Umbilical cord (tissue), 2 donors: Measurements from ENCODE around the gene GPR31. TPM values are rescaled to one million over a fixed set of nuclear protein-coding genes. Genes with fewer than 3 reads are reported as not detected.

Experiments
- DNase-seq: peaks from one replicate; pipeline ENCODE4 v3.0.0-alpha.2; 2015; ENCODE audit warnings: low spot score
- total RNA-seq: library from RNA; depleted of rRNA; stranded (reverse); fragments of >200 nt; gene quantifications from one replicate; pipeline ENCODE4 v1.2.3, GENCODE V29; 2014; ENCODE audit warnings: low replicate concordance; ENCODE audit not compliant: insufficient read depth

Gene GPR31
- total RNA-seq, 1 donor from 2014 or later = 1.7 TPM

DNA sequence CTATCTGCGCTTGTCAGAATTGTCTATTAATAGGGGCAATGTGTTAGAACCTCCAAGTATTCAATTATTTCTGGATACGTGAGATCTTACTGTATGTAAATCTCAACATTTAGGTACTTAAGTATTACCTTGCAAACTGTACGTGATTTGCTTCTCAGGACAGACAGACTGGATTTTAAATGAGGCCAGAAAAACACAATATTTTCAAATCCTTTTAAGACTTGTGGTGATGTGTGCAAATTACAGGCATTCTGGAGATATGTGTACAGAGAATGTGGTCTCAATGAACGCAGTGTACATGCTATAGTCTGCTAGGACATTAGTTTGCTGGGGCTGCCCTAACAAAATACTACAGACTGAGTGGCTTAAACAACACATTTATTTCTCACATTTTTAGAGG is 18.0 kb downstream of the GPR31 start:
- no peak for DNase-seq

DNA sequence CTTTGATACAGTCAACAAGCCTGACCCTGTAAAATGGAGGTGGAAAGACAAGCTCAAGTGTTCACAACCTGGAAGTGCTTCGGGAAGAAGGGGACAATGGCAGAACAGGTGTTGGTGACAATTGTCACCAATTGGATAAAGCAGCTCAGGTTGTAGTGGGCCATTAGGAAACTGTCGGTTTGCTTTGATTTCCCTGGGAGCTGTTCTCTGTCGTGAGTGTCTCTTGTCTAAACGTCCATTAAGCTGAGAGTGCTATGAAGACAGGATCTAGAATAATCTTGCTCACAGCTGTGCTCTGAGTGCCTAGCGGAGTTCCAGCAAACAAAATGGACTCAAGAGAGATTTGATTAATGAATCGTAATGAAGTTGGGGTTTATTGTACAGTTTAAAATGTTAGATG is 19.9 kb downstream of the GPR31 start:
- DNase-seq = no peak

DNA sequence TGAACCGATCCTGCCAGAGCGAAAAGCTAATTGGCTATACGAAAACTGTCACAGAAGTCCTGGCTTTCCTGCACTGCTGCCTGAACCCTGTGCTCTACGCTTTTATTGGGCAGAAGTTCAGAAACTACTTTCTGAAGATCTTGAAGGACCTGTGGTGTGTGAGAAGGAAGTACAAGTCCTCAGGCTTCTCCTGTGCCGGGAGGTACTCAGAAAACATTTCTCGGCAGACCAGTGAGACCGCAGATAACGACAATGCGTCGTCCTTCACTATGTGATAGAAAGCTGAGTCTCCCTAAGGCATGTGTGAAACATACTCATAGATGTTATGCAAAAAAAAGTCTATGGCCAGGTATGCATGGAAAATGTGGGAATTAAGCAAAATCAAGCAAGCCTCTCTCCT is 20.7 kb downstream of the GPR31 start:
- no peak for DNase-seq

DNA sequence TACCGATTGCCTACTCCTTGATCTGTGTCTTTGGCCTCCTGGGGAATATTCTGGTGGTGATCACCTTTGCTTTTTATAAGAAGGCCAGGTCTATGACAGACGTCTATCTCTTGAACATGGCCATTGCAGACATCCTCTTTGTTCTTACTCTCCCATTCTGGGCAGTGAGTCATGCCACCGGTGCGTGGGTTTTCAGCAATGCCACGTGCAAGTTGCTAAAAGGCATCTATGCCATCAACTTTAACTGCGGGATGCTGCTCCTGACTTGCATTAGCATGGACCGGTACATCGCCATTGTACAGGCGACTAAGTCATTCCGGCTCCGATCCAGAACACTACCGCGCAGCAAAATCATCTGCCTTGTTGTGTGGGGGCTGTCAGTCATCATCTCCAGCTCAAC is 21.4 kb downstream of the GPR31 start:
- DNase-seq = no peak

DNA sequence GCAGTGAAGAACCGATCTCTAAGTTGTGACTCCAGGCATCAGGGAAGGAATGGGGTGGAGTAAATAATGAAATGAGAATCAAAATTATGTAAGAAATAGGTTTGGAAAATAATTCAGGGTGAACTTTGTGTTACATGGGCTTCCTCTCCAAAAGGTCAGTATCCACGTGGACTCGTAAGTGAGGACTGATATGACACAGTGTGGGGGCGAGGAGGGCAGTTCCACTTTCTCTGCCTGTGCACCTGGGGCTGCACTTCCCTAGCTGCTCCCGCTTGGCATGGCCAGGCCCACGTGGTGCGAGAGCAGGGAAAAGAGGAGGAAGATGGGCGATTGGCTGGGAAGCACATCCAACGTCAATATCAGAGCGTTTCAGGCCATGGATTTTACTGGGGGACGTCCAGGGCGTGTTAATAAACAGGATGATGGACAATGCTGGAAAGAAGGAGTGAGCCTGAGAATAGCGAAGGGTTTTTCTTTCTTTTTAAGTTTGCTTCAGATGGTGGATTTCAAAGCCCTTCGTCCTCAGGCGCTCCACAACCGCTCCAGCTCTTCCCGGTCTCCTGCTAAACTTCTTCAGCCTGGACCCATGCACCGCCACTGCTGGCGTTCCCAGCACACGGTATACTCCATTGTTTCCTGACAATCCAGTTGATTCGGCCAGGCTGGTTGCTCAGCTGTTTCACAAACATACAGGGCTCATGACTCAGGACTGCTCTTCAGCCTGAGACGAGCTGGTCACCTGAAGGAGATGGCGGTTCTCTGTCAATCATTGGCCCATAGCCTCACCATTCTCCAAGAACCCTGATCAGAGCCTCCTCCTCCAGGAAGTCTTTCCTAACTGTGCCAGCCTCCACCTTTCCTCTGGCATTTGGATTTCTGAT is 23.1 kb downstream of the GPR31 start:
- no peak for DNase-seq

DNA sequence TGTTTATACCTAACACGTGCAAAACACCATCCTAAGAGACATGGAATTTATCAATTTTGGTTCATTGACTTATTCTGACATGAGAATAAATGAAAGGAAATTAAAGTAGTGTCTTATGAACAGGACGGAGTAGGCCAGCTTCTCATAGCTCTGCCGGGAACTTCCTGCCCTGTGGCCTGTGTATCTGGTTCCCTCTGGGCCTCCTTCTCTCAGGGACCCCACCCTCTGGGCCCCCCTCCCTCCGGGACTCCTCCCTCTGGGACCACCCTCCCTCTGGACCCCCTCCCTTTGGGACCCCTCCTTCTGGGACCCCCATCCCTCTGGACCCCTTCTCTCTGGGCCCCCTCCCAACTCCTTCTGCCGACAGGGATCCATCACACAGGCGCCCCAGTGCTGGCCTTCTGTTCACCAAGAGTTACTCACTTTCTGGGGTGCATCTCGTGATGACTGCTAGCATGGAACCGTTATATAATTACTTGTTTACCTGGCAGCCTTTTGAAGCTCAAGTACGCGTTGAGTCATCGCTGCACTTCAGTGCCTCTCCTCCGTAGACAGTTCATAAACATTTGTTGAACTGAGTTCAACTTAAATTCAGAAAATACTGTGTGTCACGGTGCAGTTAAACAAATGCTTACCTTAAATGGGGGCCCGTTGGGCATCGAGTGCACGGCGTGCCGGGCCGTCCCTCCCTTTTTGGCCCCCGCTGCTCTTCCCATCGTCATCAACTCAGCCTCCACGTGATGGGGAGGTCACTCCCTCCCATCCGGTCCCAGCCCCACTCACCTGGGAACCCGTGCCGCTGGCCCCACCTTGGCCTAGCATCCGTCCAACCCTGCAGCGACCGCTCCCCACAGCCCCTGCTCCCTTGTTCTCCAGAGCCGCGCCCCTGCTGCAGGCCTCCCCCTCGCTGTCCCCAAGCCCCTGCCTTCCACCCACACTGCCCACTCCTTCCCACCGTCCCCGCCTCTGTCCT is 26.8 kb downstream of the GPR31 start:
- no peak for DNase-seq

DNA sequence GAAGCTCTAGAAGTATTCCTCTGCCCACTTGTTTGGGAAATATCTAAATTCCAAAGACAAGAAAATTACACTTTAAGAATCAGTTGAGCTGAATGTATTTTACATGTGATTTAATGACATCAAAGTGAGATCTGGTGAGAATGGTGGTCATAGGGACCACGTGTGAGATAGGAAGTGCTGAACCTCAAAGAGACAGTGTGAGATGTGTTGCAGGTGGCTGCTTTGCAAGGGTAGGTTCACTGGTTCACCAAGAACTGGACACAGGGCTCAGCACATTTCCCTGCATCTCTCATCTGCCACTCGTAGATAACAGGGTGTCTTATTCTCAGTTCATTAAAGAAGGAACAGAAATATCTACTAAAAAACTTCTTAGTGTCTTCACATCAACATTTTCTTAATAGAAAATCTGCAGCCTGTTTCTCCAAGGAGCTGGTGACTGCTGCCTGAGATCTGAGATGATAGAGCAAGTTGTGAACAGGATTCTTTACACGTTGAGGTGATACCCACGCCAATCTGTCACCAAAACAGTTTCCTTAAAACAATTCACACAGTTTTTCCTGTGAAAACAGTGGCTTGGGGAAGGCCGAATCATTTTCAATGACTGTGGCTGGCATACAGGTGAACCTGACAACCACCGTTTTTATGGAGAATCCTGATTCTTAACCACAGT is 27.6 kb downstream of the GPR31 start:
- no peak for DNase-seq

DNA sequence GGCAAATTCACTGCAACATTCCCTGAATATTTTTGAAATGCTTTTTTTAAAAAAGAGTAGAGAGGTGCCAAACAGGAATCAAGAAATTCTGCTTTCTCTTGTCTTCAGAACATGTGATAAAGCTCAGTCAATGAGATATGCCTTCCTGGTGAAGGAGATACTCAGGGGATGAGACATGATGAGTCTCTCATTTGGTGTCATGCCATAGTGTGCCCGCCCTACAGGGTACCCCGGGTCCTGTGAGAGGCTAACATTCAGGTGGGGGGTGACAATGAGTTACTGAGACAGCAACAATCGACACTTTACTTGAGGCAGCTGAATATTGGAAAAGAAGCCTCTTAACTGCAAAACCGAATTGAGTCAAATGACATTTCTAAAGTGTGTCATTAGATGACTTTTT is 28.2 kb downstream of the GPR31 start:
- no peak for DNase-seq

DNA sequence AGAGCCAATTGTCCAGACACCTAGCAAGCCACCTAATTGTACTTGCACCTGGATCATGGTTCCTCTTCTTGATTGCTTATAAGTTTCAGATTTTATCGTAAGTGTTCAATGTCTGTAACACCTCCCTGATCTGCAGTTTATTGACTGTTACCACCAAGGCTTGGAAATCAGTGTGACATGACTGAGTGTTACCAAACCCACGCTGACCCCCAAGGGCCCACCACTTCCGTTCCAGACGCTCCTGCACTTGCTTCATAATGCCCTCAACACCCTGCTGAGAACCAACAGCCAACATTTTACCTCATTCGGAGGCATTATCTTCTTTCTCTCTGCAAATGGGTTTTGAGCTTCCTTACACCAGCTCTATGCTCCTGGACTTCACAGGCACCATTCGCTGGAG is 28.6 kb downstream of the GPR31 start:
- DNase-seq = no peak

DNA sequence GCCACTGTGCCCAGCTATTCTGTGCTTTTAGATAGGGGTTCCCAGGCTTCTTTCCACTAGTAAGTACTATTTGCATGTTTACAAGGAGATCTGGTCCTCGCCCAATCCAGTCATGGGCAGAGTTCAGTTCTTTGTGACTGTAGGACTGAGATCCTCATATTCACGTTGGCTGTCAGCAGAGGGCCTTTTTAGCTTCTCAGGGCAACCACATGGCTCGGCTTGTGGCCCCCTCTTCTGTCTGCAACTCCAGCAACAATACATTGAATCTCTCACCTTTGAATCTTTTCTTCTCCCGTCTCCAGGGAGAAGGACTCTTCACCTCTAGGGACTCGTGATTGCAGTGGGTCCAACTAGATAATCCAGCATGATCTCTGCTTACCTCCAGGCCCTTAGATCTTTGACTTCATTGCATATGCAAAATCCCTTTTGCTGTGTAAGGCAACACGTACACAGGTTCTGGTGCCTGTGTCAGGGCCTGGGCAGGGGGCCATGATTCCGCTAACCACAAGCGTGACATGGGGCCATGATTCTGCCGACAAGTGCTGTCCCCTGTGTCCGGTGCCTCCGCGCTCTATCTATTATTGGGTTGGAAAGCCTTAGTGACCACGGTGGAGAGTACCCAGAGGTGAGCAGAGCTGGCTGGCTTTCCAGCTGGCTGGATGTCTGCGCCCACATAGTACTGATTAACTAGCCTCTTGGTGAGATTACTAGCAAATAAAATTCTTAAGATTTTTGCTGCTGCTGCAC is 29.8 kb downstream of the GPR31 start:
- DNase-seq = no peak

DNA sequence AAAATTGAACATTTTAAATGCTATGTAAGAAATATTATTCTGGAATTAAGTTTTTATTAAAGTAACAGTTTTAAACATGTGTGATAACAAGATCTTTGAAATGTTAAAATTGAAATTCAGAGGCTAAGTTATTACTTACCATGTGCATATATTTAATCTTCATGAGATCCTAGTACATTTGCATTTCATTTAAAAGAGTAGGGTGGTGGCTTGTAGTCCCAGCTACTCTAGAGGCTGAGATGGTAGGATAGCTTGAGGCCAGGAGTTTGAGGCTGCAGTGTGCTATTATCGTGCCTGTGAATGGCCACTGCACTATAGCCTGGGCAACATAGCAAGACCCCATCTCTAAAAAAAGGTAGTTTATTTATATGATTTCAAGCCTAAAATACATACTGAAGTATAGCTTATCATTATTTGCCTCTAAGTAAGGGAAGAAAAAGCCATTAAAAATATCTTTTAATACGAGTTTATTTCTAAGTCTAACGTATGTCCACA is 31.9 kb downstream of the GPR31 start:
- DNase-seq = no peak

DNA sequence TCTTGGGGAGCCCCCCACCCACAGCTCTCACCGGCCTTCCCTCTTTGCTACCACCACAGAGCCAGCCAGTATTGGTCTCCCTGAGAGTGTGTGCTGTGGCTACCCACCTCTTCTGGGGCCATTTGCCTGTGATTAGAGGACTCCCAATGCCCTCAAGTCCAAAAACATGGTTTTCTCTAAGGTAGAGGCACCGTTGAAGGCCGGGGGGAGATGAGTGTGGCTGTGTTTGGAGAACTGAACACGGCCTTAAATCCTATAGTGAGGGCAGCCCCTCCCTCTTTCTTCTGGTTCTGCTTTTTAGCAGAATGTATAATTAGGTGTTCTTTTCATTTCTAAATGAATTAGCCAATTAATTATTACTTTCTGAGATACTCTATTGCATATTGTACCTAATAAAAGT is 32.4 kb downstream of the GPR31 start:
- no peak for DNase-seq

DNA sequence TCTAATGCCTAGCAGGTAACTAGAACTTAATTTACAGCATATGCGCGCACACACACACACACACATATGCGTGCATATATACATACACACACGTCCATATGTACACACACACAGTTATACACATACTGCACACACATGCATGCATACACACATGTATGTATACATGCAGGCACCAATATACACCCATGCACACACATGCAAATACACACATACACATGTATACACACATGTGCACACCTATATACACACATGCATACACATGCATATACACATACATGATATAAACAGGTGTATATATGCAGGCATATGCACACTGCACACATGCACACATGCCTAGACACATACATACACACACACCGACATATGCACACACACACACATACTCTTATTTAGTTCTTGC is 33.0 kb downstream of the GPR31 start:
- DNase-seq = no peak

DNA sequence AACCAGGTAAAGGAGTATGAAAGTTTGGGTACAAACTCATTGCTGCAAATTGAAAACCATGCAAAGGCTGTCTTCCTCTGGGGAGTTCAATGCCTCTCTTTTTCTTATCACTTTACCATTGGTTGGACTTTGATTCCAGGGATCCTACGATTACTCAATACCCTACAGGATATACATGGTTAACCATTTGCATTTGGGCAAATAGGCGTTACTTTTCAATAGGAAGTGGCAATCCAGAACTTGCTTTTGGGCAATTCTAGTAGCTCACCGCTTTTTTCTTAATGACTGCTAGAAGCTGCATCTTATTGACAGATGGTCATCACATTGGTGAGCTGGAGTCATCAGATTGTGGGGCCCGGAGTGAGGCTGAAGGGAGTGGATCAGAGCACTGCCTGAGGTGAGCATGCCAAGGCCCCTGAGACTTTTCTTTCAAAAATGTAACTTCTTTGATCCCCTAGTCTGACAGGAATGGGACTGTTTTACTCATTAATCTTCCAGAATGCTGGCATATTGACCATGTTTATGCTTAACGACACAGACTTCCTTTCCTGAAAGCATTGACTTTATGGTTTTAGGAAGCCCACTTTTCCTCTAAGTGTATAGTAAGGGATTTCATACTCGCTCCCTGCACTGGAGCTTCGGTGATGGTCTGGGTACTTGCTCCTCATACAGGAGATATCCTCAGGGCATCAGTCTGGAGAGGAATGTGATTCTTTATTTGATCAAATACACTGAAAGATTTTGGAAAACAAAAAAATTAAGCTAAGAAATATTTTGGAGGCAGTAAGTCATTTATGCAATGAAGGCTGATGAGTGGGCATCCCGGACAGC is 34.7 kb downstream of the GPR31 start, which contains the start of gene CCR6:
Gene CCR6, plus strand, starts transcription at position 270 of the 831 bp plus-strand sequence. CDS start 13,039 bp downstream, outside the sequence.
- no peak for DNase-seq

DNA sequence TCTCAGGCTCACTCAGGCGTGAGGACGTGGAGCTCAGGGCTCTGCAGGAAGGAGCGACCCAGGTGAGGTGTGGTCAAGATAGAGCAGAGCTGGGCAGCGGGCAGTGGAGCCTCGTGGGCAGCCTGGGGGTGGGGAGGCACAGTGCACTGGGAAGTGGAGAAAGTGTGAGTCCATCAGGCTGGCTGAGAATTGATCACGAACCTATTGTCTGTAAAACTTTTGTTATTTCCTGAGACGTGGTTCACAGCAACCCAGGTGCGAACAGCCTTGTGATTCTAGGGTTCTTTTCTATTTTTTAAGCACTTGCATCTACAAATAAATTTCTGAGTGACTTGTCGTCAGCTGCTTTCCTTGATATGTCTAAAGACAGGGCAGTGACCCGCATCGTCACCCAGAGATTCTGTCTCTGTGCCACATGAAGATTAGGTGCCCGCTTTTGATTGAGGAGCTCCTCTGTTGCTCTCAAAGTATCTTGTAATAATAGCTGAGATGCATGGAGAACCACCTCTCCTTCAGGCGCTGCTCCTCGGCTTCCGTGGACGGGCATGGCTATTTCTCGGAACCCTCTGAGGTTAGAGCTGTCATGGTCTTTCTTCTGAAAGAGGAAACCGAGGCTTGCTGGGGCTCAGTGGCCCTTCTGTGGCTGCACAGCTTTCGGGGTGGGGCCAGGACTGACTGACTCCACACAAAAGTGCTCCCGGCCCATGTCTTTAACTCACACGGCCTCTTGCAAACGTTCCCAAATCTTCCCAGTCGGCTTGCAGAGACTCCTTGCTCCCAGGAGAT is 35.5 kb downstream of the GPR31 start:
- no peak for DNase-seq

DNA sequence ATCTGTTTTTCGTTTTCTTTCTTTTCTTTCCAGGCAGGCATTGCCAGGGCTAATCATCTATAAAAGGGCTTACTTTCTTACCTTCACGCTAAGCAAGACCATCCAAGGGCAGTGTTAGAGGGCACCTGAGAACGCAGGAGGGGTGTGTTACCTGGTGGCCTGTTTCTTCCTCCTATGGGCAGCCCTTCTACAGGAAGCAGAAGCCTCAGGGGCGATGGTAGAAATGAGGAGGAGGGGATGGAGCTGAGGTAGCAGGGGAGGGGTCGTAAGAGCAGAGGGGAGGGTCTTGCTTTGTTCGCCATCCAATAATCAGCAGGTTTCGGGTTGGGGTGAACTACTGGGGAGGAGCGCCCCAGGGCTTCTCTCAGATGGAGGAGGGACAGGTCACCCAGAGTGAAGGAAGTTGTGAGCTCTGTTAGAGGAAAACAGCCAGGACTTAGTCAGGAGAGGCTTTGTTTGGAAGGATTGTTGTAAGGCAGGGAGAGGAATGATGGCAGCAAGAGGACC is 36.4 kb downstream of the GPR31 start:
- DNase-seq = no peak

DNA sequence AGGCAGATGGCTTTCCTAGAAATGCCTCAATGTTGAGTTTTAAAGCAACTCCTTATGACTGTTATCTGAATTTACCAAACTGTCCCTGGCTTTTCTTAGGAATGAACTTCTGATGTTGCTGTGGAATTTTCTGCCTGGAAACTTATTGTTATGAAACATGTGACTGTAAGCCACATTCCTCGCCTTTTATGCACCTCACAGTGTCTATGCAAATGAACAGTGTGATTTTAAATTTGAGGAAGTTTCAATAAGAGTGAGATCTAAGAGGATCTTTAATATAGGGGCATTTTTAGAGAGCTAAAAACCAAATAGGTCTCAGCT is 37.2 kb downstream of the GPR31 start:
- no peak for DNase-seq

DNA sequence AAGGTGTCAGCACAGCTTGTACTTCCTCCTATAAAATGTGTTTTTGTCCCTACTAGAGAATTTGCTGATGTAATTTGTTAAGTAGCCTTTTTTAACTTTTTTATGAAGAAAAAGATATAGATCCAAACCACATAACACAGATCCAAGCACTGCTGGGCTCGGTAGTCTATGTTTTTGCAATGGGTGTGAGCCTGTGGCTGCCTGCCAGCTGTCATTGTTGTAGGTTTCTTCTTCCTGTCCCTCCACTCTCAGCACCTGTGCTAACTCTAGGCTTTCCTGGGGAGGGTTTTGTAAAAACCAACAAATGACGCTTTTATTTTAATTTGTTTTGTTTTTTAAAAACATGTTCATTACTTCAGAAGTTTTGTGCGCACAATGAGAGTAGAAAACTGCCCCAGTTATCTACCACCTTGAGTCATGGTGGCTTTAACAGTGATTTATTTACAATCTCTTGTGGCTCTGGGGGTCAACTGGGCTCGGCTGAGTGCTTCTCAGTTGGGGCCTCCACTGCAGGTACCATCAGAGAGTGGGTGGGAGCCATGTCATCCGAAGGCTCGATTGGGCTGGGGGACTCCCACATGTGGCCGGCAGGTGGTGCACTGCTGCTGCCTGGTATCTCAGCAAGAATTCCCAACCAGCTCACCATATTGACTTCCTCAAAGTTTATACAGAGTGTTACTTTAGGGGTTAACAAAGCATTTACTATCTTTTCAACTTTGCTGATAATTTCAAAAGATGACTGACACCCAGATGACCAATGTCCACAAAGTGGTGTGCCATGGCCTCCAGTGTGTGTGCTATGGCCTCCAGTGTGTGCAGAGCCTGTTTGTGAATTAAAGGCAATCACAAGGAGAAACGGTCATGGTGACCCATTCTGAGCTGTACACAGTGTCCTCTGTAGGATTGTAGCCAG is 37.9 kb downstream of the GPR31 start:
- DNase-seq = no peak
